Heart left ventricle (tissue), 16 donors: ENCODE data around the gene TMEM181. TPM values are rescaled to one million over a fixed set of nuclear protein-coding genes. Genes with fewer than 3 reads are reported as not detected.

ENCODE experiments used
- ATAC-seq, 4 donors: fragments of 200-7000 bp; cut with Tn5 transposase; one replicate each; pipeline ENCODE4 v1.9.1; 2020 to 2022; ENCODE audit warnings: moderate library complexity in 4 of 4, mild to moderate bottlenecking in 3 of 4, moderate number of reproducible peaks in 1 of 4
- DNase-seq, 5 donors: peaks; one replicate each; pipeline ENCODE4 v3.0.0-alpha.2; 2020
- H3K27ac ChIP-seq, 12 donors: fragments of 200-600 bp; sonication (generic) in 4 of 12; one replicate each; pipeline versions ENCODE4 v1.5.0 to v1.8.0; 2016 to 2022; ENCODE audit warnings: mild to moderate bottlenecking in 2 of 12
- H3K27me3 ChIP-seq, 9 donors: fragments of 200-600 bp; sonication (generic) in 2 of 9; one replicate each; pipeline versions ENCODE4 v1.5.1 to v1.8.0; 2016 to 2022; ENCODE audit warnings: mild to moderate bottlenecking in 3 of 9
- H3K36me3 ChIP-seq, 9 donors: fragments of 200-600 bp; sonication (generic) in 2 of 9; one replicate each; pipeline versions ENCODE4 v1.5.0 to v1.8.0; 2018 to 2022; ENCODE audit warnings: mild to moderate bottlenecking in 2 of 9
- H3K4me1 ChIP-seq, 12 donors: fragments of 200-600 bp; sonication (generic) in 4 of 12; one replicate each; pipeline versions ENCODE4 v1.5.0 to v1.8.0; 2016 to 2022; ENCODE audit warnings: mild to moderate bottlenecking in 3 of 12
- H3K4me3 ChIP-seq, 12 donors: fragments of 200-600 bp; sonication (generic) in 4 of 12; one replicate each; pipeline versions ENCODE4 v1.5.0 to v1.8.0; 2017 to 2022; ENCODE audit warnings: mild to moderate bottlenecking in 9 of 12, moderate library complexity in 4 of 12
- H3K9me3 ChIP-seq, 12 donors: fragments of 200-600 bp; sonication (generic) in 4 of 12; one replicate each; pipeline versions ENCODE4 v1.5.0 to v1.8.0; 2016 to 2022; ENCODE audit warnings: mild to moderate bottlenecking in 1 of 12
- CTCF ChIP-seq, 12 donors: fragments of 200-600 bp; sonication (generic) in 4 of 12; IDR thresholded peaks; one replicate each; pipeline versions ENCODE4 v1.5.0 to v1.8.0; 2018 to 2022; ENCODE audit warnings: antibody characterized with exemption in 12 of 12, mild to moderate bottlenecking in 5 of 12
- POLR2A ChIP-seq, 2 donors: fragments of 450-650 bp; IDR thresholded peaks; one replicate each; pipeline ENCODE4 v1.6.1; 2017; ENCODE audit warnings: antibody characterized with exemption in 2 of 2, mild to moderate bottlenecking in 2 of 2, moderate library complexity in 2 of 2
- WGBS, 4 donors: extraction: QIAGEN DNeasy Blood & Tissue Kit in 2 of 4; methylation state at CpG; one replicate each; pipeline versions ENCODE4 v1.1.5 to v1.1.7; 2013 to 2018; 5-methylcytosine and 5-hydroxymethylcytosine counted together
- intact Hi-C, 10 donors: fragments of 100-400 bp; cut with DNase I; formaldehyde crosslinking; loops; one replicate each; pipeline versions ENCODE4 v1.11.1 to v1.14.2; 2022
- polyA plus RNA-seq, 2 donors: library from polyadenylated mRNA; stranded (reverse); fragments of 200-250 nt; gene quantifications; one replicate each; pipeline ENCODE4 v1.2.3, GENCODE V29; 2013
- total RNA-seq, 9 donors: library from RNA; depleted of rRNA in 2 of 9; stranded (reverse); fragments of >200 nt in 2 of 9; fragmentation: NEBNext Ultra II Directional in 3 of 9; extraction: Animal tissue kit (Norgen Biotek cat#: 25700) in 3 of 9; gene quantifications; one replicate each; pipeline versions ENCODE4 v1.1.0 to v1.2.4, GENCODE V29; 2016 to 2023
- donor health status: ischemic (EF 13 %, LVEDD 7.1; RV severe dilation, severe dysfunction).
- donor health status: healthy with polysubstance abuse.
- donor health status: DM: no; HTN: yes; CAD: no.
- donor health status: DM: no; HTN: no; CAD: no.
- donor health status: ischemic (EF 25% LVEDD 6.9; RV normal size, moderate dysfunction).
- donor health status: ischemic (EF 25% LVEDD 5.7; RV mildly dilated, moderate dysfunction).
- donor health status: healthy.
- donor health status: DM: yes; HTN: yes; CAD: no.
- donor health status: ischemic (EF 35%, LVEDD 5.7; RV mildly dilated, moderate dysfunction).
- donor health status: nonischemic (EF 11% LVEDD 7.7; RV severe dilation, severe dysfunction).
- donor health status: DM: yes; HTN: yes; CAD: no.
- donor health status: PGD.
- donor health status: ischemic (EF 29% LVEDD 5.4; RV normal size, mild dysfunction).
- donor health status: nonischemic (EF 23%, LVEDD 6.1; RV moderate dilation, normal function).

Gene TMEM181
- total and polyA plus RNA-seq, 11 donors, result 4.3 to 14.3 (median 10.1) TPM

- ATAC-seq, result peak; percentile 26 to 37 (median 28)
- TF ChIP-seq POLR2A (IDR thresholded peaks at IDR 0.05) (no peak), CTCF (IDR thresholded peaks at IDR 0.05) (no peak)
- 47 to 70% (median 62%) methylated on average over 15 of the region's 15 CpGs for WGBS, 4 donors
- Histone ChIP-seq H3K4me3 (no peak overlapping the region), H3K27me3 (no peaks in the 10 kb centered on the region), H3K9me3 (no peaks in the 10 kb centered on the region), H3K36me3 (no peaks in the 10 kb centered on the region), H3K27ac (peak overlapping the region; percentile 54 to 93 (median 79)), H3K4me1 (peaks cover 5 to 53% (median 24%) of the 10 kb centered on the region in 12 donors)
- peak in 1 of 5 donors; percentile 50 for DNase-seq
- intact Hi-C loops, result no loop called here
These were observed 93.9 kb downstream of the TMEM181 start for GRCh38 chr6:158653577-158654354.

GRCh38 chr6:158654498-158654897 lies 94.6 kb downstream of the TMEM181 start:
- Histone ChIP-seq H3K4me1 (peaks cover 0 to 46% (median 21%) of the 10 kb centered on the region in 12 donors), H3K9me3 (no peaks in the 10 kb centered on the region), H3K27ac (peak overlapping the region; percentile 54 to 93 (median 79)), H3K27me3 (no peaks in the 10 kb centered on the region), H3K4me3 (no peak overlapping the region), H3K36me3 (no peaks in the 10 kb centered on the region)
- intact Hi-C loops, result no loop called here
- ATAC-seq, result peak; percentile 93 to 98 (median 97)
- 21 to 35% (median 30%) methylated on average over 5 to 6 of the region's 6 CpGs for WGBS, 4 donors
- TF ChIP-seq POLR2A (IDR thresholded peaks at IDR 0.05) (peak in 1 of 2 donors; percentile 17), CTCF (IDR thresholded peaks at IDR 0.05) (no peak)
- DNase-seq, result peak; percentile 79 to 91 (median 87)

GRCh38 chr6:158654960-158655489 lies 95.1 kb downstream of the TMEM181 start:
- no peaks in the 10 kb centered on the region for H3K36me3 ChIP-seq
- no peak for TF ChIP-seq CTCF (IDR thresholded peaks at IDR 0.05)
- TF ChIP-seq POLR2A (IDR thresholded peaks at IDR 0.05), result no peak
- WGBS, 4 donors, result 51 to 64% (median 56%) methylated on average over 10 of the region's 10 CpGs
- DNase-seq, result no peak
- H3K27me3 ChIP-seq, result no peaks in the 10 kb centered on the region
- H3K9me3 ChIP-seq, result no peaks in the 10 kb centered on the region
- peak in 1 of 4 donors; percentile 21 for ATAC-seq
- H3K27ac ChIP-seq, result peak overlapping the region in 10 of 12 donors; percentile 54 to 93 (median 80)
- H3K4me3 ChIP-seq, result no peak overlapping the region
- peaks cover 0 to 46% (median 18%) of the 10 kb centered on the region in 12 donors for H3K4me1 ChIP-seq
- intact Hi-C loops, result loop anchor here in 2 of 10 donors (5.0 kb wide), 1 partner anchor 37 kb away; no protein-coding TSS in a partner anchor
